GM18873 (cell line): ENCODE data around the gene MAGT1.
"Not testable (repeated sequence)": the region's sequence is repeated elsewhere in the genome, so short reads cannot be mapped to it uniquely, and the experiment has no call there.

ENCODE experiments used
- ATAC-seq: cut with Tn5 transposase; IDR thresholded peaks from one replicate; pipeline ENCODE4 v1.9.1; 2021; ENCODE audit warnings: mild to moderate bottlenecking, moderate library complexity, moderate number of reproducible peaks; ENCODE audit not compliant: unreplicated experiment, low FRiP score

MAGT1 gene

GRCh38 chrX:77894921-77895886 is at the start of gene MAGT1:
Gene MAGT1, minus strand, starts transcription at chrX:77895435. Its CDS starts 25 bp downstream, at chrX:77895410.
- ATAC-seq = peak; percentile 90

- ATAC-seq = not testable (repeated sequence)
Measured at GRCh38 chrX:77945031-77945430, 49.8 kb upstream of the MAGT1 start.

GRCh38 chrX:77938083-77938680 is 42.9 kb upstream of the MAGT1 start:
- ATAC-seq = no peak

GRCh38 chrX:77937291-77937690 is 42.1 kb upstream of the MAGT1 start:
- ATAC-seq = no peak

GRCh38 chrX:77936299-77936698 is 41.1 kb upstream of the MAGT1 start:
- no peak for ATAC-seq

- no peak for ATAC-seq
Measured at GRCh38 chrX:77935886-77936285, 40.7 kb upstream of the MAGT1 start.

- ATAC-seq = no peak
Measured at GRCh38 chrX:77930581-77930980, 35.3 kb upstream of the MAGT1 start.

- no peak for ATAC-seq
Measured at GRCh38 chrX:77925764-77926163, 30.5 kb upstream of the MAGT1 start.

- ATAC-seq = no peak
Measured at GRCh38 chrX:77924320-77924859, 29.2 kb upstream of the MAGT1 start.

GRCh38 chrX:77922787-77923186 is 27.6 kb upstream of the MAGT1 start:
- no peak for ATAC-seq

- ATAC-seq = not testable (repeated sequence)
Measured at GRCh38 chrX:77919370-77919769, 24.1 kb upstream of the MAGT1 start.

- no peak for ATAC-seq
Measured at GRCh38 chrX:77918568-77918967, 23.3 kb upstream of the MAGT1 start.

- ATAC-seq = no peak
Measured at GRCh38 chrX:77917294-77917933, 22.2 kb upstream of the MAGT1 start.

GRCh38 chrX:77910108-77910840 is 15.0 kb upstream of the MAGT1 start, which contains the start of gene ATP7A:
Gene ATP7A, plus strand, starts transcription at chrX:77910693. Its CDS starts 60,949 bp downstream, at chrX:77971642.
- ATAC-seq = peak; percentile 88

GRCh38 chrX:77901506-77901905 is 6.3 kb upstream of the MAGT1 start:
- no peak for ATAC-seq

GRCh38 chrX:77900688-77901087 is 5.5 kb upstream of the MAGT1 start:
- ATAC-seq = no peak

GRCh38 chrX:77899081-77899828 is 4.0 kb upstream of the MAGT1 start, which contains the start of gene COX7B:
Gene COX7B, plus strand, starts transcription at chrX:77899468. Its CDS starts 86 bp downstream, at chrX:77899554.
- peak; percentile 59 for ATAC-seq

- ATAC-seq = no peak
Measured at GRCh38 chrX:77893713-77894112, 1.5 kb downstream of the MAGT1 start.

GRCh38 chrX:77892887-77893286 is 2.3 kb downstream of the MAGT1 start:
- no peak for ATAC-seq
